Measurements from ENCODE around the gene AP4S1. TPM values are rescaled to one million over a fixed set of nuclear protein-coding genes. Genes with fewer than 3 reads are reported as not detected.

The AP4S1 gene
- total RNA-seq, 4 donors from 2014 or later: 6.0 to 15.0 (median 10.5) TPM

DNA sequence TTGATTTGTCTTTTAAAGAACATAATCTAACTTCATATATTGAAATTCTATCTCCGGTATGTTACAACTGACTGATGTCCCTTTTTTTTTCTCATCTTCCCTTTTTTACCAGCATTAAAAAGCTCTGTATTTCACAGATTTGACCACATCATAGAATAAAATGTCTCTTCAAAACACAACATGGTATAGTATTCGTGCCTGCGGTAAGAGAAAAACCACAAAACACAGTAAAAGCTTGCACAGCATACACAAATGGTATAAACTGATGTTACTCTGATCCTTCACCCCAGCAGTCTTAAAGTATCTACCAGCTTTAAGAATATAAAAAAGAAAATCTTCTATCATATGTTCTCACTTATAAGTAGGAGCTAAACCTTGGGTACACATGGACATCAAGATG is 98.7 kb downstream of the AP4S1 start:
- WGBS, 2 donors: 88 to 90% methylated on average over 3 of the region's 3 CpGs
- H3K4me3 ChIP-seq (ENCODE audit: low read depth, poor library complexity, severe bottlenecking): no peak overlapping the region
- DNase-seq (ENCODE audit: low spot score in 2 of 2): no peak
- TF ChIP-seq POLR2A (IDR thresholded peaks at IDR 0.05) (no peak), CTCF (IDR thresholded peaks at IDR 0.05) (no peak)
- intact Hi-C loops (cut with DNase I; ENCODE audit: low total_unique reads): no loop called here

GRCh38 chr14:31125231-31125630 is 99.8 kb downstream of the AP4S1 start:
- TF ChIP-seq CTCF (IDR thresholded peaks at IDR 0.05): no peak
- WGBS, 2 donors: 91 to 96% methylated on average over 6 of the region's 6 CpGs
- intact Hi-C loops (cut with DNase I; ENCODE audit: low total_unique reads): no loop called here
- no peak for DNase-seq (ENCODE audit: low spot score in 2 of 2)
- no peak overlapping the region for H3K4me3 ChIP-seq (ENCODE audit: low read depth, poor library complexity, severe bottlenecking)

DNA sequence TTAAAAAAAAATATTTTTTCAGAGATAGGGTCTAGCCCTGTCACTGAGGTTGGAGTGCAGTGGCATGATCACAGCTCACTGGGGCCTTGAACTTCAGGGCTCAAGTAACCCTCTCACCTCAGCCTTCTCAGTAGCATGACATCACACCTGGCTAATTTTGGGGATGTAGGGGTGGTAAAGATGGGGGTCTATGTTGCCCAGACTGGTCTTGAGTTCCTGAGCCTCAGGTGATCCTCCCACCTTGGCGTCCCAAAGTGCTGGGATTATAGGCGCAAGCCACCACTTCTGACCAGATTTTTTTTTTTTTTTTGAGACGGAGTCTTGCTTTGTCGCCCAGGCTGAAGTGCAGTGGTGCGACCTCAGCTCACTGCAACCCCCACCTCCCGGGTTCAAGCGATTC is 101.2 kb downstream of the AP4S1 start:
- 95 to 99% methylated on average over 7 of the region's 7 CpGs for WGBS, 2 donors
- no peak for DNase-seq (ENCODE audit: low spot score in 2 of 2)
- H3K4me3 ChIP-seq (ENCODE audit: low read depth, poor library complexity, severe bottlenecking): no peak overlapping the region
- intact Hi-C loops (cut with DNase I; ENCODE audit: low total_unique reads): no loop called here
- TF ChIP-seq POLR2A (IDR thresholded peaks at IDR 0.05) (no peak), CTCF (IDR thresholded peaks at IDR 0.05) (no peak)

DNA sequence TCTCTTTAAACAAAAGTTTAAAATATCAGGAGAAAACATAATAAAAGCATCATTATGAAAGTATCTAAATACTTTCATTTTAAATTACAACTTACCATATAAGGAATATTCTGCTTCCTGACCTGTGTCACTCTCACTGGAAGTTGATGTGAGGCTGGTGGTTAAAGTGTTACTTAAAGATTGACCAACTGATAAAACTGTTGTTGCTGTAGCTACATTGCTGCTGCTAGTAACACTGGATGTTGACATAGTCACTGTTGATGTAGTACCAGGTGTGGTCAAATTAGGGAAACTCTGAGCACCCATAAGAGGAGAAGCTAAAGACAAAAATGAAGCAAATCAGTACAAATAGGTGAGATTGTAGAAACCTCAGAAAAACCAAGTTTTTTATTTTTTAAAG is 102.2 kb downstream of the AP4S1 start:
- no peak overlapping the region for H3K4me3 ChIP-seq (ENCODE audit: low read depth, poor library complexity, severe bottlenecking)
- DNase-seq (ENCODE audit: low spot score in 2 of 2): no peak
- no peak for TF ChIP-seq CTCF (IDR thresholded peaks at IDR 0.05)
- TF ChIP-seq POLR2A (IDR thresholded peaks at IDR 0.05): no peak
- intact Hi-C loops (cut with DNase I; ENCODE audit: low total_unique reads): no loop called here

DNA sequence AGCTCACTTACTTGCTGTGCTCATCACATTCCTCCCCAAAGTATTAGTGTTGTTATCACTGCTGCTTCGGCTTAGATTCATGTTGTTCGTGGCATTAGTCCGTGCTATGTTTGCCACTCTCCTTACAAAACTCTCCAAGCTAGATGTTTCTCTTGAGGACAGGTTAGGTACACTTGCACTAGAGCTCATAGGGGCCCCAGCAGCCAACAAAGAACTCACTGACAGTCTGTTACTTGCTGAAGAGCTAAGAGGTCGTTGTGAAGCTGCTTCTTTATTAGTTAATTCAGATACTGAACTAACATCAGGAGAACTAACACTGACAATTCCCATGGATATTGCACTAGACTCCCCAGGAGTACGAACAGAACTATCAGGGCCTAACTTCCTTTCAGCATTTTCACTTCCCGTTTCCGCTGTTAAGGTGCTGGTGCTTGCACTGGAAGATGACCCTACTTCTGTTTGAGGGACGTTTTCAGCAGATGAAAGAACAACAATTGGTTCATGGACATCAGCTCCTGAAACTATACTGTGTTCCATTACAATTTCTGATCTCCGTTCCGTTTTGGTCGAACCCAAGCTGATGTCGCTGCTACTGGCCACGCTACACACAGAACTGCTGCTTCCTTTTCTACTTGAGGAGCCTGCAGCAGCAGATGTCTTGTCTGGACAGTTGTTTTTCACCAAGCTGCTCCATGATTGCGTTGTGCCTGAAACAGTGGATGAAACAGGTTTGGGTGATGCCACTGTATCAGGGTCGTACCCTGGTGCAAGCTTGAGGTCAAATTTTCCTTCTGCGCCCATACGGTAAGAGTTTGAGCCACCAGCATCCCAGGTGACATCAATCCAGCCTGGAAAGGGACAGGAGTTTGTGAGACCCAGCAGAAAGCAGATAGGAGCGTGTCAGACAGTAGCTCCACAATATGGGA is 103.4 kb downstream of the AP4S1 start:
- TF ChIP-seq CTCF (IDR thresholded peaks at IDR 0.05) (no peak), POLR2A (IDR thresholded peaks at IDR 0.05) (no peak)
- 91 to 93% methylated on average over 18 of the region's 18 CpGs for WGBS, 2 donors
- intact Hi-C loops (cut with DNase I; ENCODE audit: low total_unique reads): no loop called here
- no peak overlapping the region for H3K4me3 ChIP-seq (ENCODE audit: low read depth, poor library complexity, severe bottlenecking)
- DNase-seq (ENCODE audit: low spot score in 2 of 2): no peak

DNA sequence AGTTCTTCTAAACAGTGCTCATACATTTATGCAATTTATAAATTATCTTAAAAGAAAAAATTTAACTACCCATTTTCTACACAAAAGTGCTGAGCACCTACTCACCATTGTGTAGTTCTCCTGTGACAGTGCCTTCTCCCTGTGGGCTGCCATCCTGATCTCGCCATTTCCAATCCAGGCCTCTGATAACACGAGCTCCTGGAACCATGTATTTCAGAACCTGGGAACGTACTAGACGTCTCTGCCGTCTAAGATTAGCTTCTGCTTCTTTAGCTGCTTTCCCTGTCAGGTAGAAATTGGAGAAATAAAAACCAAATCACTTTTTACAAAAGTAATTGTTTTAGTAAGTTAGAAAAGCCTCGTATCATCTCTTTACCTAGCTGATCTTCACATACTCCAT is 107.7 kb downstream of the AP4S1 start:
- DNase-seq (ENCODE audit: low spot score in 2 of 2): no peak
- no peak for TF ChIP-seq CTCF (IDR thresholded peaks at IDR 0.05)
- TF ChIP-seq POLR2A (IDR thresholded peaks at IDR 0.05): no peak
- no peak overlapping the region for H3K4me3 ChIP-seq (ENCODE audit: low read depth, poor library complexity, severe bottlenecking)
- intact Hi-C loops (cut with DNase I; ENCODE audit: low total_unique reads): no loop called here
- 93 to 95% methylated on average over 6 of the region's 6 CpGs for WGBS, 2 donors
